GM04504 (cell line): ENCODE measurements around the gene STARD10.
A peak's percentile ranks its signal among the peaks of the same experiment; 100 is the strongest.

Experiments
- DNase-seq: peaks from one replicate; pipeline ENCODE4 v3.0.0-alpha.2; 2012; ENCODE audit warnings: low read depth

STARD10 gene

GRCh38 chr11:72724851-72725723 lies 68.8 kb downstream of the STARD10 start:
- peak; percentile 46 for DNase-seq

DNA sequence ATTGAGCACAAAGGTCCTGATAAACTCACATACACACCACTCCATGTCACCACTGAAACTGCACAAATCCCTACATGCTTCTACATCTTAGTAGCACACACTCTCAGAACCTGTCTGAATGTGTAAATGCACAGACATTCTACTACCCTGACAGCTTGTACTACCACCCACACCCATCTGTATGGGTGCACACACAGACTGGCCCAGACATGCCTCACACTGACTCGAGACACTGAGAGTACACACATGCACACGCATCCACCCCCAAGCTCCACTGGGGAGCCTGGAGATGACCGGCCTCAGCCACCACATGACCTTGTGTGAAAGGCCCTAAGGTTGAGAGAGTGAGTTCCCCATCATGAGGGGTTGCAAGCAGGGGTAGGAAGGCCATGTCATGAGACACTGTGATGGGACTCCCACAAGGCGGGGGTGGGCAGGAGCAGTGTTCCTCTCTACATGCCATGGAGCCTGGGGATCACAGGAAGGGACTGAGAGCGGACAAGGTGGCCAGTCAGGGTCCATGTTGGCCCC lies 69.8 kb downstream of the STARD10 start:
- DNase-seq: no peak

DNA sequence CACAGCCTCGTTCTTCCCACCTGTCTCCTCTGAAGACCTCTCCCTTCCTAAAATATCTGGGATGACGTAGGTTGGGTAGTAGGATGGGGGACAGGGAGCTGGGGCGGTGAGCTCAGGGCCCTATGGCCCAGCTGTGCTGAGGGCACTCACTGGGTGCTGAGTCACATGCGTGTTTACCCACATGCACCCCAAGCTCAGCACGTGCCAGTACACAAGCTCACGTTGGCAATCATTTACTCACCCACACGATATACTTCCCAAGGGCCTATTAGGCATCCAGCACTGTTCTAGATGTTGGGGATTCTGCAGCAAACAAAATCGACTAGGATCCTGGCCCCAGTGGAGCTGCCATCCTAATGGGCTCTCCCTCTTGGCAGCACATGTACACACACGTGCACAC lies 70.3 kb downstream of the STARD10 start:
- no peak for DNase-seq

DNA sequence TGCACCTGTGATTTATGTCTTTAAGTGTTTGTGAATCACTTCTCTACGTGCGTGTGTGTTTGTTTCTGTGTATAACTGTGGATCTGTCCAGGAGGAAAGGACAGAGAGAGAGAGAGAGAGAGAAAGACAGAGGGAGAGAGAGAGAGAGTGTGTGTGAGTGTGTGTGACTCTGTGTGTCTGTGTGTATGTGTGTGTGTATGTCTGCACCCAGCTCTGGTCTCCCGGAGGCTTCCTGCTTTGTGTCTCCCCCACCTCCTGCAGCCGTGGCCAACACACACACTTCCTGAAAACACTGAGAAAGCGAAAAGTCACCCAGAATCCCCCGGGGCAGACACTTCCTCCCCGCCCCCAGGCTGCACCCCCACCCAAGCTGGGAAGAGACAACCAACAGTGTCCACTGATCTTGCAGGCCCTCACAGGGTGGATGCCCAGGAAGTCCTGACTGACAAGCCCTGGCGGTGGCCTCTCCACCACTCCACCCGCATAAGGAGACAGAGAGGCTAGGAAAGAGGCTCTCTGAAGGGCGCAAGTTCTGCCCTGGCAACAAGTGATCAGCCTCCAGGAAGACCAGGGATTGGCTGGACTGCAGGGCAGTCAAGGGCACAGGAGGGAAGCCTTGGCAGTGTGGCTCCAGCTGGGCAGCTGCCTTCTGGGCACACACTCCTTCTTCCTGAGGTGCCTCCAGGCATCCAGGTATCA lies 71.6 kb downstream of the STARD10 start:
- peak; percentile 66 for DNase-seq

- DNase-seq: no peak
Observed at GRCh38 chr11:72721689-72722049, 72.2 kb downstream of the STARD10 start.

GRCh38 chr11:72721276-72721675 lies 72.6 kb downstream of the STARD10 start:
- no peak for DNase-seq

- DNase-seq: no peak
Observed at GRCh38 chr11:72720784-72721183, 73.1 kb downstream of the STARD10 start.

DNA sequence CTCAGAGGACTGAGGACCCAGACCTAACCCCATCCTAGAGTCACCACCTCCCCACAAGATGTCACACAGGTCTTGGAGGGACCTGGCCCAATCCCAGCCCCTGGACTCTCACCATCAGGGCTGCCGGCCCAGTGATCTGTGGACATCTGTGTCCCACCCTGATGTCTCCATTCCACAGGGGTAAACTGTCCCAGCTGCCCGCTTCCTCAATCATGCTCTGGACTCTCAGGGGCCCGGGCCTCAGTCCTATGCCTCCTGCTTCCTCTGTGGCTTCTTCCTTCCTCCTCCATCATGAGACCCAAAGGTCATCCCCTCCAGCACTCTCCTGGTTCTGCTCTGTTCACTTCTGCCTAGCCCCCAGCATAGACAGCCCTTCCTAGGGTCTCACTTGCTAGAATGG lies 73.8 kb downstream of the STARD10 start:
- no peak for DNase-seq

GRCh38 chr11:72719551-72719950 lies 74.3 kb downstream of the STARD10 start:
- DNase-seq: no peak

DNA sequence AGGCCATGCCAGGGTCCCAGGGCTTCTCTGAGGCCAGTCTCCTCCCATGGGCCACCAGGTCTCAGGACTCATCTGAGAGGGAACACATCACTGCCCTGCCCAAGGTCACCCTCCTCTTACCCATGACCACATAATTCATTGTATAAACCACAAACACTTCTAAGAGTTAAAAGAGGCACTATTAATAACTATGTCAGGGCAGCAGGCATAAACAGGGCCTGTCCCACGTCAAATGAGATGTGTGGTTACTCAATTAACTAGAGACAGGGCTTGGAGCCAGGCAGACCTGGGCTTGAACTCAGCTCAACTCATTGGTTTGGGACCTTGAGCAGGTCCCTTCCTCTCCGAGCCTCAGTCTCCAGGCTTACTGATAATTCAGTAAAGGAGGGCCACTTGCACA lies 74.7 kb downstream of the STARD10 start:
- DNase-seq: no peak

- no peak for DNase-seq
Observed at GRCh38 chr11:72718101-72718501, 75.7 kb downstream of the STARD10 start.

DNA sequence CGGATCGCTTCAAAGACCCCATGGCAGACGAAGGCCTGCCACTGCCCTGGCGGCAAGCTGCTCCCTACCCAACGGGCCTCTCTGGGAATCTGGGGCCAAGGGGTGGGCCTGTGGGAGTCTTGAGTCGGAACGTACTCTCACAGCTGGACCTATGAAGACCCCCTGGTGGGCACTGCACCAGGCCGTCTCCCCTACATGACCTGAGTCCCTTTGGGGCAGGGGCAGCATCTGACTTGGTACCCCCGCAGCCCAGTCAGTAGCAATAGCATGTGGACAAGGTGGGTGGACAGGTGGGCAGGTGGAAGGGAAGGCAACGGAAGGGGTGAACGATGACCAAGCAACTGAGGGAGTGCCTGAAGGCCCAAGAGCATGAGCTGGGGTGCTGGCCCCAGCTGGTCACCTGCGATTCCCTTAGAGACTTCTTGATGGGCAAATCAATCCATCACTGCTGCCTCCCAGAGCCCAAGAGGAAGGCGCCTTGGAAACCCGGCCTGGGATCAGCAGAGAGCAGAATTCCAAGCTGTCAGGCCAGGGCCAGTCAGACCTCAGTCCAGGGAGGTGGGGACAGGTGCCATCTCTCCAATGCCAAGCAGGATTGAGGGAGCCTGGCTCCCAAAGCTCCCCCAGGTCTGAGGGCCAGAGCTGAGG lies 76.9 kb downstream of the STARD10 start:
- DNase-seq: no peak

DNA sequence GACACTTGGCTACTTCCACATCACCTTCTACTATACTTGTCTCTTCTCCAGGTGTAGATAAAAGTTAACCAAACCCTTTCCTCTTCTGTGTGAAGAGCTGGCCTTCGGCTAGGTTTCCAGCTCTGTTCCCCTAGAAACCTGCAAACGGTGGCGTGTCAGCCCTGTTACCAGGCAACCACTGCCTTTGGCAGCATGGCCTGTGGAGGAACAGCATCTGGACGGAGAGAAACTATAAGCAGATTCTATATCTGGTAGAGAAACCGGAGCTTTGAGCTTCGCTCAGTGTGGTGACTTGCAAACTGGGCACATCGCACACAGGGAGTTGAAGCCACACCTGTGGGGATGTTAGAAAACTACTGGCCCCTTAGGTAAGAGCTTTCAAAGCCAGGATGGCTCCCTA lies 77.6 kb downstream of the STARD10 start:
- DNase-seq: no peak

- DNase-seq: no peak
Observed at GRCh38 chr11:72712841-72713240, 81.0 kb downstream of the STARD10 start.

DNA sequence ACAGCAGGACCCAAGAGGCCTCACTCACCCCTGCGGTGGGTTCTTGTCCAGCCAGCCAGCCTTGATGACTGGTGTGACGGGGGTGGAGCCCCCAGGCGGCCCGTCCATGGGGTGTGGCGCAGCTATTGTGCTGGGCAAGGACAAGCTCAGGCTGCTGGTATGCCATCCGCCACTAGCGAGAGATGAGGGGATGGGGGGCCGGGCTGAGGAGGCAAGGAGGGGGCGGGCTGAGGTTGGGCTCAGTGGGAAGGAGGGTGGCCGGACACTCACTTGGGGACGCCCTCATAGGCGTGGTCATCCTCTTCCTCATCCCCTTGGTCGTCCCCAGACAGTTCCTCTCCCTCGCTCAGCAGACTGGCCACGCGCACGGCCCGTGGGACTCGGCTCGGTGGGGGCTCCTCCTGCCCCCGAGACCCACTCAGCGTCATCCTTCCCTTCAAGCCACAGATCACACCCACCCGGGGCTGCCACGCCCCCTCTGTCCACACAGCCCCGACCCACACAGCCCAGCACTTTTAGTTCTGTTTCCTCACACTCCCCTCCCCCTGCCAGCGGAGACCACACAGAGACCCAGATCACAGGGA lies 81.6 kb downstream of the STARD10 start:
- no peak for DNase-seq

DNA sequence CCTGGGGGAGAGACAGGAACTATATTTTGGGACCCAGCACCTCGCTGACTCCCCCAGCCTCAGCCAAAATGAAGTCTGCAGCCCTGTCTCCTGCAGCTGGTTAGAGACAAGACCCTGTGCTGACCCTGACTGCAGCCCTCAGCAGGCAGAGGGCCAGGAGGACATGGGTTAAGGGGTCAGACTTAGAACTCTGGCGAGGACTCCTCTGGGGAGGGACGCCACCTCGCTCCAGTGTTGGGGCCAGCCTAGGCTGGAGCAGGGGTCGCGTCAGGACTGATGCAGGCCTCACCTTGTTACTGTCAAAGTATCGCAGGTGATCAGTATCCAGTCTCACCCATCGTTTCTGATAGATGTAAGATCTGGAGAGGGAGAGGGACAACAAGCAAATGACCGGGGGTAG lies 82.7 kb downstream of the STARD10 start:
- no peak for DNase-seq

DNA sequence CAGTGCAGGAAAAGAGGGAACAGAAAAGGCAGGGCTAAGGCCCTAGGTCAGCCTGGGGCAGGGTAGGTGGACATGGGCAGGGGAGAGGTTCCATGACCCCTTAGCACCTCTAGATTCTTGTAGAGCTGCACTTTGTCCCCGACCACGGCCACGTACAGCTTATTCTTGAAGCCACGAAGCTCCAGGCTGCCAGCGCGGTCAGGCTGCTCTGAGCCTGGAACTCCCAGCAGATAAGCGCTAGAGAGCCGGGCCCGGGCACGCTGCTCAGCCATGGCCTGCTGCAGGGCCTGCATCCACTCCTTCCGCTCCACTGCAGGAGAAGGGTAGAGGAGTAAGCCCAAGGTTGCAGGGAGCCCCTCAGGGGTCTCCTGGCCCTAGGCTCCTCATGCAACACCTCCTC lies 83.6 kb downstream of the STARD10 start:
- no peak for DNase-seq

DNA sequence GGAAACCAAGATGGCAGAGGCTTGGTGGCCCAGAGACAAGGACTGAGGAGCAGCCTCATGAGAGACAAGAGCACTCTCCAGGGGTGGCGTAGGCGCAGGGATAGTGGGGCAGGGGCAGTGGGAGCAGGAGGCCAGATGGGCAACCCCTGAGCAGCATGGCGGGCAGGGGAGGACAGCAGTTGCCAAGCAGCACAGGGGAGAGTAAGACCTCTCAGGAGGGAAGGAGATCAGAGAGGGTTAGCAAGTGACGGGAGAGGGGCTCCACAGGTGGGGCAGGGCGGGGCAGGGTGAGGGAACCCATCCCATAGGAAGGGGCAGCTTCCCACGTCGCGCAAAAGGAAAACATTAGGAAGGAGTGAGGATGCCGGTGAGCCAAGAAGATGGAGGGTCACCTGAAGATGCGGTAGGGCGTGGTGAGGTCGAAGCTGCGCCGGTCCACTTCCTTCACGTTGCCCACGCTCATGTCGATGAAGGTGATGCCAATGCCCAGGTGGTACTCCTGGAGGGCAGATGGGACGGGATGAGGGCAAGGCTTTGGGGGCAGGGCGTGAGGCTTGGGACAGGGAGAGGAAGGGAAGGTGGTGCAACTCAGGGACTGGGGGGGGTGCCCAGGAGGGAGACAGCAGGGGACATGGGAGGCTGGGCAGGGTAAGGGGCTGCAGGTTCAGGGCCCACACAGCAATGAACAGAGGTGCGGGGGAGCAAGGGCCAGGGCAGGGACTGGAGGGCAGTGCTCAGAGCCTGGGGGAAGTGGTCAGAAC lies 84.2 kb downstream of the STARD10 start:
- no peak for DNase-seq

- no peak for DNase-seq
Observed at GRCh38 chr11:72707032-72707431, 86.8 kb downstream of the STARD10 start.

- no peak for DNase-seq
Observed at GRCh38 chr11:72706579-72706978, 87.3 kb downstream of the STARD10 start.

DNA sequence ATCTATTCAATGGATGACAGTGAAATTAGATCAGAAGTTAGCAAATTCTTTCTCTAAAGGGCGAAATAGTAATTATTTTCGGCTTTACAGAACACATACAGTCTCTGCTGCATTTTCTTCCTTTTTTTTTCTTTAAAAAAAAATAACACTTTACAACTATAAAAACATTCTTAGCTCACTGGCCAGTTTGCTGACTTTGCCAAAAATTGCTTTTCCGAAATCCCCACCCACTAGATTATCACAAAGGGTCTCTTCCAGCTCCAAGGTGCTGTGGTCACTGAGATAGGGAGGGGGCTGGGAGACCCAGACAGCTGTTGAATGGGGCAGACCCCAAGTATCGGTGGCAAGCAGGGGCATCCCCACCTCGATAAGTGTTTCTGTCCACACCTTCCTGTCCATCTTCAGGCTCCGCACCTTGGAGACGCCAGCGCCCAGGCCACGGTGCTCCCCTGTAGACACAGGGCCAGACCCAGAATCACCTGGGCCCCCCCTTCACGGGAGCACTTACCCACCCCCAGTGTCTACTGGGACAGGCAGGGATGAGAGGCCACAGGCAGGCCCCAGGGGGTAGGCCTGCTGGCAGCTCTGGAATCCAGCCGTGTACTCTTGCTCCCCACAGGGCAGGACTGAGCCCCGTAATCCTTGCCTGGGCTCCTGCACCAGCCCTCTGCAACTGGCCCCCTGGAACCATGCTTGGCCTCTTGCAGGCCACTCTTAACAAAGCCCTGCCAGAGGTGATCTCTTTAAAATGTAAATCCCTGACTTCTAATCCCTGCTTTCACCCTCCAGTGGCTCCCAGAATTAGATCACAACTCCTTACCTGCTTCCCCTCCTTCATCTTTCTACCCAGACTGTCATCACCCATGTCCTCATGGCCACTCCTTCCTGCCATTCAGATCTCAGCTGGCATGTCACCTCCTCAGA lies 88.1 kb downstream of the STARD10 start:
- no peak for DNase-seq
